GM12878 (cell line): Measurements from ENCODE around the gene SPINT4. TPM values are rescaled to one million over a fixed set of nuclear protein-coding genes. Genes with fewer than 3 reads are reported as not detected.
A peak's percentile ranks its signal among the peaks of the same experiment; 100 is the strongest.

ENCODE experiments used
- ATAC-seq: fragments of 200-7000 bp; cut with Tn5 transposase; 3 replicates; pipeline ENCODE4 v1.9.1; 2020; ENCODE audit warnings: mild to moderate bottlenecking, moderate library complexity
- BruUV-seq: library from RNA; stranded (reverse); fragments of 400-500 nt; replicated peaks from 2 replicates; lab custom pipeline; 2021; lab: Mats Ljungman, UMichigan
- CTCF ChIA-PET: fragments of 300-600 bp; sonication (Branson Sonifier 250); formaldehyde crosslinking; extraction: SDS; loops from one replicate; lab custom pipeline; 2021; ENCODE audit warnings: inconsistent platforms; lab: Yijun Ruan, JAX
- POLR2A ChIA-PET: fragments of 350-600 bp; formaldehyde crosslinking; extraction: SDS; loops from one replicate; lab custom pipeline; 2021; ENCODE audit warnings: inconsistent platforms; lab: Charles Lee
- RAD21 ChIA-PET: fragments of 300-600 bp; sonication (Branson Sonifier 250); formaldehyde crosslinking; loops from one replicate; lab custom pipeline; 2023; ENCODE audit warnings: antibody characterized with exemption; ENCODE audit not compliant: unreplicated experiment; lab: Charles Lee
- SMC1A ChIA-PET: fragments of 300-600 bp; sonication (Branson Sonifier 250); formaldehyde crosslinking; loops from one replicate; lab custom pipeline; 2023; ENCODE audit not compliant: unreplicated experiment, uncharacterized antibody; lab: Charles Lee
- DNase-seq: peaks from one replicate; pipeline ENCODE4 v3.0.0-alpha.2; 2011; ENCODE audit warnings: low read depth, low spot score
- FAIRE-seq: peaks from 3 replicates; lab custom pipeline; 2011; peaks lifted over from hg19 to GRCh38; lab: Jason Lieb, UNC
- H2AFZ ChIP-seq: 2 replicates; pipeline ENCODE4 v1.6.0; 2011; ENCODE audit warnings: low read depth, low read length, control low read depth; ENCODE audit not compliant: control insufficient read depth
- H3K27ac ChIP-seq: 2 replicates; pipeline ENCODE4 v1.5.1; 2011; ENCODE audit warnings: control low read depth; ENCODE audit not compliant: control insufficient read depth, insufficient read depth
- H3K27me3 ChIP-seq, 2 experiments: replicated peaks in 1 of 2; 2 replicates each; pipeline versions ENCODE4 v1.6.0 to v1.6.1; 2011; ENCODE audit warnings: low read length in 1 of 2; ENCODE audit not compliant: control insufficient read depth in 2 of 2, insufficient read depth in 2 of 2
- H3K36me3 ChIP-seq, 2 experiments: 2 replicates each; pipeline ENCODE4 v1.5.1; 2011; ENCODE audit warnings: low read length in 1 of 2; ENCODE audit not compliant: control insufficient read depth in 2 of 2, insufficient read depth in 2 of 2
- H3K4me1 ChIP-seq: 2 replicates; pipeline ENCODE4 v1.6.1; 2011; ENCODE audit warnings: mild to moderate bottlenecking, low read length, moderate library complexity, mixed read lengths; ENCODE audit not compliant: control insufficient read depth, insufficient read depth
- H3K4me2 ChIP-seq: 2 replicates; pipeline ENCODE4 v1.6.0; 2011; ENCODE audit warnings: control low read depth; ENCODE audit not compliant: control insufficient read depth, insufficient read depth
- H3K4me3 ChIP-seq: fragments of 200-600 bp; sonication (generic); 2 replicates; pipeline ENCODE4 v1.5.1; 2016
- H3K79me2 ChIP-seq: 2 replicates; pipeline ENCODE4 v1.6.0; 2011; ENCODE audit warnings: low read length; ENCODE audit not compliant: control insufficient read depth, insufficient read depth
- H3K9ac ChIP-seq: 2 replicates; pipeline ENCODE4 v1.8.0; 2011; ENCODE audit warnings: low read length, control low read depth, mixed read lengths; ENCODE audit not compliant: control insufficient read depth, insufficient read depth
- H3K9me3 ChIP-seq: replicated peaks from 3 replicates; pipeline ENCODE4 v1.5.1; 2011; ENCODE audit warnings: mild to moderate bottlenecking, low read length; ENCODE audit not compliant: control insufficient read depth, insufficient read depth
- H4K20me1 ChIP-seq: 2 replicates; pipeline ENCODE4 v1.6.0; 2011; ENCODE audit not compliant: control insufficient read depth, insufficient read depth
- BMI1 ChIP-seq: fragments of 450-650 bp; IDR thresholded peaks from 2 replicates; pipeline ENCODE4 v1.6.1; 2016; ENCODE audit warnings: mild to moderate bottlenecking, moderate library complexity, borderline replicate concordance
- CTCF ChIP-seq, 3 experiments: IDR thresholded peaks in 2 of 3; conservative IDR thresholded peaks in 1 of 3; 2 replicates each; pipeline ENCODE4 v1.5.1; 2011; ENCODE audit warnings: low read depth in 3 of 3, low read length in 3 of 3, mild to moderate bottlenecking in 3 of 3, control low read depth in 2 of 3, moderate library complexity in 2 of 3, inconsistent platforms in 1 of 3, mixed read lengths in 1 of 3; ENCODE audit not compliant: control insufficient read depth in 2 of 3, insufficient read depth in 1 of 3; ENCODE audit errors: extremely low read depth in 1 of 3
- ESRRA ChIP-seq: IDR thresholded peaks from 2 replicates; pipeline ENCODE4 v1.6.1; 2012; ENCODE audit warnings: mild to moderate bottlenecking, low read length, improper control_type of control experiment
- GABPA ChIP-seq: IDR thresholded peaks from 2 replicates; pipeline ENCODE4 v1.6.1; 2014; ENCODE audit warnings: antibody characterized with exemption, low read depth, mild to moderate bottlenecking, inconsistent platforms
- IKZF2 ChIP-seq, 2 experiments: fragments of 450-650 bp; IDR thresholded peaks; 2 replicates each; pipeline ENCODE4 v1.6.1; 2017; ENCODE audit warnings: mild to moderate bottlenecking in 2 of 2, moderate library complexity in 2 of 2
- MLLT1 ChIP-seq: fragments of 450-650 bp; IDR thresholded peaks from 2 replicates; pipeline ENCODE4 v1.6.1; 2016; ENCODE audit warnings: mild to moderate bottlenecking
- NBN ChIP-seq: fragments of 450-650 bp; IDR thresholded peaks from 2 replicates; pipeline ENCODE4 v1.6.1; 2016
- NR2F1 ChIP-seq: fragments of 450-650 bp; conservative IDR thresholded peaks from 2 replicates; pipeline ENCODE4 v1.6.1; 2017; ENCODE audit warnings: mild to moderate bottlenecking
- RB1 ChIP-seq: fragments of 450-650 bp; formaldehyde crosslinking; IDR thresholded peaks from 2 replicates; pipeline ENCODE4 v1.6.1; 2017; ENCODE audit warnings: mild to moderate bottlenecking, borderline replicate concordance
- RCOR1 ChIP-seq: conservative IDR thresholded peaks from 2 replicates; pipeline ENCODE4 v1.6.1; 2012; ENCODE audit warnings: low read depth, low read length, improper control_type of control experiment
- SKIL ChIP-seq: fragments of 450-650 bp; IDR thresholded peaks from 2 replicates; pipeline ENCODE4 v1.6.1; 2017; ENCODE audit warnings: mild to moderate bottlenecking, low read depth, inconsistent platforms; ENCODE audit not compliant: poor library complexity, severe bottlenecking
- TARDBP ChIP-seq: IDR thresholded peaks from 2 replicates; pipeline ENCODE4 v1.6.1; 2016; ENCODE audit warnings: borderline replicate concordance
- YY1 ChIP-seq: IDR thresholded peaks from 2 replicates; pipeline ENCODE4 v1.6.1; 2011; ENCODE audit warnings: low read depth, mild to moderate bottlenecking, low read length
- WGBS: methylation state at CpG from one replicate; pipeline ENCODE4 v1.1.6; 2016; ENCODE audit warnings: low lambda C conversion rate; ENCODE audit not compliant: insufficient replicate concordance, insufficient coverage; ENCODE audit errors: missing lambda C conversion rate; 5-methylcytosine and 5-hydroxymethylcytosine counted together
- in situ Hi-C: fragments of 300-500 bp; cut with MboI; formaldehyde crosslinking; loops from 9 replicates; pipeline ENCODE4 v1.14.3; 2018; ENCODE audit warnings: mixed read lengths
- intact Hi-C: fragments of 100-400 bp; cut with micrococcal nuclease; formaldehyde crosslinking; loops from one replicate; pipeline ENCODE4 v1.14.2; 2022; ENCODE audit not compliant: unreplicated experiment
- polyA plus RNA-seq, 11 experiments: library from polyadenylated mRNA; depleted of rRNA in 4 of 11; unstranded in 6 of 11; stranded (reverse) in 5 of 11; fragments of >200 nt; fragmentation: Nextera tagmentation in 4 of 11; fragmentation: Illumina TruSeq in 1 of 11; extraction: Ambion mirVana in 4 of 11; extraction: Trizol in 1 of 11; gene quantifications; 1 replicate in 1 of 11; 2 replicates in 10 of 11; pipeline versions ENCODE4 v1.2.1 to v1.2.3, GENCODE V29; 2011 to 2016; ENCODE audit warnings: inconsistent platforms in 2 of 11, missing spikeins in 2 of 11, low read depth in 1 of 11
- total RNA-seq, 4 experiments: library from RNA; depleted of rRNA in 3 of 4; stranded (reverse); fragments of >200 nt in 3 of 4; fragmentation: Illumina TruSeq in 1 of 4; extraction: Trizol in 1 of 4; gene quantifications; 2 replicates each; pipeline versions ENCODE4 v1.2.1 to v1.2.3, GENCODE V29; 2013 to 2021
- TF ChIP-seq, protein P1 (sequence below): fragments of 450-650 bp; IDR thresholded peaks from 2 replicates; pipeline ENCODE4 v1.6.1; 2017; ENCODE audit warnings: low read depth, mild to moderate bottlenecking, moderate library complexity

Gene SPINT4
- total and polyA plus RNA-seq, 10 of the 15 experiments (the other 5 are each of a cell fraction or from before 2014, with no cell fraction given), result not detected

DNA sequence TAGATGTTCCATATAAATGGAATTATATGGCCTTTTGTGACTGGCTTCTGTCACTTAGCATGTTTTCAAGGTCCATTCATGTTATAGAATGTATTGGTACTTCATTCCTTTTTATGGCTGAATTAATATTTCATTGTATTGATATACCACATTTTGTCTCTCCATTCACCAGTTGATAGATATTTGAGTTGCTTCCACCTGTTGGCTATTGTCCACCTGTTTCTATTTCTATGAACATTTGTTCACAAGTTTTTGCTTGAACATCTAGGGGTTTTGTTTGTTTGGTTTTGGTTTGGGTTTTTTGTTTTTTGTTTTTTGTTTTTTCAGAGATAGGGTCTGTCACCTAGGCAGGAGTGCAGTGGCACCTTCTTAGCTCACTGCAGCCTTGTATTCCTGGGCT, 46.3 kb downstream of the SPINT4 start (continued):
- no peak for TF ChIP-seq NBN
- TF ChIP-seq IKZF2 (IDR thresholded peaks at IDR 0.05), result no peak
- no peak for TF ChIP-seq ESRRA
- TF ChIP-seq RB1, result no peak
- TF ChIP-seq MLLT1, result no peak

- ChIA-PET SMC1A (interaction anchor here (0.6 to 2.8 kb wide), 27 partner anchors 9 to 720 kb away, joined by 3 to 18 read pairs (median 6); partner anchors contain the start of genes SYS1 and WFDC10A), RAD21 (interaction anchor here (0.6 to 2.7 kb wide), 40 partner anchors 9 to 1086 kb away, joined by 3 to 30 read pairs (median 4); partner anchors contain the start of genes PIGT, SYS1 and ZSWIM1), CTCF (interaction anchor here (0.5 to 4.1 kb wide), 74 partner anchors 9 to 1717 kb away, joined by 3 to 47 read pairs (median 5); partner anchors contain the start of genes RBPJL, SPINT4, SYS1 and UBE2C), POLR2A (interaction anchor here (0.6 kb wide), 1 partner anchor 313 kb away, joined by 5 read pairs; no protein-coding TSS in a partner anchor)
- H3K79me2 ChIP-seq, result no peaks in the 10 kb centered on the region
- H3K9ac ChIP-seq, result no peak overlapping the region
- intact Hi-C loops (loop anchor here (1.0 to 10.0 kb wide), 6 partner anchors 146 to 448 kb away; partner anchors contain the start of genes SYS1 and WFDC10A), in situ Hi-C loops (loop anchor here (5.0 kb wide), 2 partner anchors 314 to 449 kb away; no protein-coding TSS in a partner anchor)
- BruUV-seq, result no TSS peak
- no peak overlapping the region for H3K27ac ChIP-seq
- peak overlapping the region; percentile 35 for H2AFZ ChIP-seq
- DNase-seq (peak; percentile 48), FAIRE-seq (peak; percentile 97), ATAC-seq (peak; percentile 88)
- no peak overlapping the region for H3K4me3 ChIP-seq
- H3K36me3 ChIP-seq, result no peaks in the 10 kb centered on the region
- no peaks in the 10 kb centered on the region for H3K9me3 ChIP-seq
- no peaks in the 10 kb centered on the region for H4K20me1 ChIP-seq
- WGBS, result 30% methylated on average over 5 of the region's 5 CpGs
- H3K4me2 ChIP-seq, result no peak overlapping the region
- H3K27me3 ChIP-seq, result no peaks in the 10 kb centered on the region
- H3K4me1 ChIP-seq, result no peaks in the 10 kb centered on the region; the same call in 1 of the 2 replicates
- peak; percentile 63; the same call in 1 of the 2 replicates for TF ChIP-seq YY1
- TF ChIP-seq SKIL, result peak; percentile 40
- peak; percentile 74; the same call in 1 of the 2 replicates for TF ChIP-seq ESRRA
- 0 out of 2 replicates have a peak, but pooled peaks have one; percentile 51 for TF ChIP-seq RCOR1
- TF ChIP-seq NR2F1, result peak; percentile 99
- peak; percentile 83 to 97 (median 92); a peak in 5 of 6 replicates for TF ChIP-seq CTCF (IDR thresholded peaks at IDR 0.05 in 2 of 3, conservative IDR thresholded peaks at IDR 0.05 in 1 of 3; ENCODE audit: control insufficient read depth in 2 of 3, extremely low read depth in 1 of 3, insufficient read depth in 1 of 3, low read depth in 3 of 3, low read length in 3 of 3)
- TF ChIP-seq GABPA, result no peak
- TF ChIP-seq, protein P1, sequence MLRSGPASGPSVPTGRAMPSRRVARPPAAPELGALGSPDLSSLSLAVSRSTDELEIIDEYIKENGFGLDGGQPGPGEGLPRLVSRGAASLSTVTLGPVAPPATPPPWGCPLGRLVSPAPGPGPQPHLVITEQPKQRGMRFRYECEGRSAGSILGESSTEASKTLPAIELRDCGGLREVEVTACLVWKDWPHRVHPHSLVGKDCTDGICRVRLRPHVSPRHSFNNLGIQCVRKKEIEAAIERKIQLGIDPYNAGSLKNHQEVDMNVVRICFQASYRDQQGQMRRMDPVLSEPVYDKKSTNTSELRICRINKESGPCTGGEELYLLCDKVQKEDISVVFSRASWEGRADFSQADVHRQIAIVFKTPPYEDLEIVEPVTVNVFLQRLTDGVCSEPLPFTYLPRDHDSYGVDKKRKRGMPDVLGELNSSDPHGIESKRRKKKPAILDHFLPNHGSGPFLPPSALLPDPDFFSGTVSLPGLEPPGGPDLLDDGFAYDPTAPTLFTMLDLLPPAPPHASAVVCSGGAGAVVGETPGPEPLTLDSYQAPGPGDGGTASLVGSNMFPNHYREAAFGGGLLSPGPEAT, result no peak
- no peak for TF ChIP-seq BMI1
- no peak for TF ChIP-seq TARDBP
Measured at GRCh38 chr20:45771182-45771759, 49.1 kb downstream of the SPINT4 start.
